Ascending aorta (tissue), 2 donors: ENCODE data around the gene MEDAG. TPM values are rescaled to one million over a fixed set of nuclear protein-coding genes. Genes with fewer than 3 reads are reported as not detected.

Source experiments
- DNase-seq, 2 donors: peaks; one replicate each; pipeline ENCODE4 v3.0.0-alpha.2; 2019; ENCODE audit warnings: low spot score in 2 of 2
- H3K27ac ChIP-seq, 2 donors: fragments of 200-600 bp; sonication (generic); one replicate each; pipeline ENCODE4 v1.5.1; 2016 to 2017; ENCODE audit warnings: mild to moderate bottlenecking in 1 of 2
- H3K27me3 ChIP-seq: fragments of 200-600 bp; sonication (generic); one replicate; pipeline ENCODE4 v1.5.1; 2017
- H3K36me3 ChIP-seq, 2 donors: fragments of 200-600 bp; sonication (generic); one replicate each; pipeline ENCODE4 v1.5.1; 2016
- H3K4me1 ChIP-seq, 2 donors: fragments of 200-600 bp; sonication (generic); one replicate each; pipeline ENCODE4 v1.5.1; 2016 to 2017; ENCODE audit warnings: mild to moderate bottlenecking in 1 of 2
- H3K4me3 ChIP-seq, 2 donors: fragments of 200-600 bp; sonication (generic); one replicate each; pipeline ENCODE4 v1.5.1; 2016 to 2017; ENCODE audit warnings: mild to moderate bottlenecking in 1 of 2
- H3K9me3 ChIP-seq, 2 donors: fragments of 200-600 bp; sonication (generic); one replicate each; pipeline ENCODE4 v1.5.1; 2016
- intact Hi-C: fragments of 100-400 bp; cut with DNase I; formaldehyde crosslinking; loops from one replicate; pipeline ENCODE4 v1.15.1; 2023
- total RNA-seq: library from RNA; depleted of rRNA; stranded (reverse); fragments of >200 nt; gene quantifications from one replicate; pipeline ENCODE4 v1.1.0, GENCODE V29; 2016
- TF ChIP-seq, protein P1 (sequence below), 3 experiments: fragments of 200-600 bp in 2 of 3; fragments of 450-650 bp in 1 of 3; sonication (generic) in 2 of 3; IDR thresholded peaks; one replicate each; pipeline ENCODE4 v1.5.1; 2016 to 2019; ENCODE audit warnings: antibody characterized with exemption in 3 of 3, mild to moderate bottlenecking in 1 of 3, moderate library complexity in 1 of 3

The MEDAG gene
- total RNA-seq, 1 donor from 2014 or later: 98.8 TPM

DNA sequence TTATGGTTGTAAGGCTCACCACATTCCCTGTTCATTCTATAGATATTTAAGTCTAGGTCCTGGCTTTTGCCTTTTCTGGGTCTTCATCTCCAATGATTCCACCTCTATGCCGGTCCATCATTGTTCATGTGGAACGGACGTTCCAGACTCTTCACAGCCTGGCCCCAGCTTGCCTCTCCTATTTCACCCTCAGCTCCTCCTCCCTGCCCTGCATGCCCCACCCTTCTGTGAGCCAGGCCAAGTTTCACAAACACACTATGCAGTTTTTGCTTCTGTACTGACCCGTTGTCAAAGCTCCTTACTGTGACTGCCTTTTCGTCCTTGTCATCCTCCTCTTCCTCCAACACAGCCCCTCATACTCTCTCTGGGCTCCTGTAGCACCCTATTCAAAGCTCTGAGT, 57.7 kb downstream of the MEDAG start:
- no peaks in the 10 kb centered on the region for H3K36me3 ChIP-seq
- TF ChIP-seq, protein P1, sequence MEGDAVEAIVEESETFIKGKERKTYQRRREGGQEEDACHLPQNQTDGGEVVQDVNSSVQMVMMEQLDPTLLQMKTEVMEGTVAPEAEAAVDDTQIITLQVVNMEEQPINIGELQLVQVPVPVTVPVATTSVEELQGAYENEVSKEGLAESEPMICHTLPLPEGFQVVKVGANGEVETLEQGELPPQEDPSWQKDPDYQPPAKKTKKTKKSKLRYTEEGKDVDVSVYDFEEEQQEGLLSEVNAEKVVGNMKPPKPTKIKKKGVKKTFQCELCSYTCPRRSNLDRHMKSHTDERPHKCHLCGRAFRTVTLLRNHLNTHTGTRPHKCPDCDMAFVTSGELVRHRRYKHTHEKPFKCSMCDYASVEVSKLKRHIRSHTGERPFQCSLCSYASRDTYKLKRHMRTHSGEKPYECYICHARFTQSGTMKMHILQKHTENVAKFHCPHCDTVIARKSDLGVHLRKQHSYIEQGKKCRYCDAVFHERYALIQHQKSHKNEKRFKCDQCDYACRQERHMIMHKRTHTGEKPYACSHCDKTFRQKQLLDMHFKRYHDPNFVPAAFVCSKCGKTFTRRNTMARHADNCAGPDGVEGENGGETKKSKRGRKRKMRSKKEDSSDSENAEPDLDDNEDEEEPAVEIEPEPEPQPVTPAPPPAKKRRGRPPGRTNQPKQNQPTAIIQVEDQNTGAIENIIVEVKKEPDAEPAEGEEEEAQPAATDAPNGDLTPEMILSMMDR (IDR thresholded peaks at IDR 0.05): no peak
- no peaks in the 10 kb centered on the region for H3K9me3 ChIP-seq
- no peak for DNase-seq
- no peaks in the 10 kb centered on the region for H3K4me1 ChIP-seq
- no peak overlapping the region for H3K4me3 ChIP-seq
- no peak overlapping the region for H3K27ac ChIP-seq
- no peaks in the 10 kb centered on the region for H3K27me3 ChIP-seq
- intact Hi-C loops: no loop called here

DNA sequence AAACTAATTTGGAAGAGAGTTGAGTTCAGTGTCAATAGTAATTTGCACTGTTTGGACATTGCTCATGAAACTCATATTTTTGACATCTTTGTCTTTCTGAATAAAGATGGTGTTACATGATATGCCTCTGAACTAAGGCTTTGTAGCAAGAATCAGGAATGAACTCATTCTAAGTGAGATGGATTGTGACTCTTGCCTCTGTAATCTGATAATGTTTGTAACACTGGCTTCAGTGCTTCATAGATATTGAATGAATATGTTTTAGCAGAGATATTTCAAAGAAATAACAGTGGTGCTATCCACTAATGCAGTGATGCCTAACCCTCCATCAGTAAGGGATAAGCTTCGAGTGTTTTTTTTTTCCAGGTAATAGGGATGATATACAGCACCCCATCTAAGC, 59.3 kb downstream of the MEDAG start:
- Histone ChIP-seq H3K36me3 (no peaks in the 10 kb centered on the region), H3K27me3 (no peaks in the 10 kb centered on the region), H3K4me1 (no peaks in the 10 kb centered on the region), H3K27ac (no peak overlapping the region), H3K9me3 (no peaks in the 10 kb centered on the region), H3K4me3 (no peak overlapping the region)
- no peak for DNase-seq
- intact Hi-C loops: no loop called here
- TF ChIP-seq, protein P1 (IDR thresholded peaks at IDR 0.05): no peak

DNA sequence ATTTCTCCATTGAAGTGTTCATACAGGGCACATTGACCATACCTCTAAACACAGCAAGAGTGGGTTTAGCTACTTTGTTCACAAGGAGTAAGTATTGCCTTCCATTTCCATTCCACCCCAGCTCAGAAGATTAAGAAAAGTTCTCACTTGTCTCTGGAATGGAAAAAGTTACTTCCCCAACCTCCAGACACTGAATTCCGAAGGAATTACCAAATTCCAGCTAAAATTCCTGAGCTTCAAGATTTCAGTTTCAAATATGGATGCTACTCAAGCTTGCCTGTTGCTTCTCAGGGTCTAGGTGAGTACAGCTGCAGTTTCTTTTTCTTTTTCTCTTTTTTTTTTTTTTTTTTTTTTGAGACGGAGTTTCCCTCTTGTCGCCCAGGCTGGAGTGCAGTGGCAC, 60.0 kb downstream of the MEDAG start:
- TF ChIP-seq, protein P1 (IDR thresholded peaks at IDR 0.05): no peak
- DNase-seq: no peak
- Histone ChIP-seq H3K9me3 (no peaks in the 10 kb centered on the region), H3K4me1 (no peaks in the 10 kb centered on the region), H3K27me3 (no peaks in the 10 kb centered on the region), H3K36me3 (no peaks in the 10 kb centered on the region), H3K4me3 (no peak overlapping the region), H3K27ac (no peak overlapping the region)
- intact Hi-C loops: no loop called here

DNA sequence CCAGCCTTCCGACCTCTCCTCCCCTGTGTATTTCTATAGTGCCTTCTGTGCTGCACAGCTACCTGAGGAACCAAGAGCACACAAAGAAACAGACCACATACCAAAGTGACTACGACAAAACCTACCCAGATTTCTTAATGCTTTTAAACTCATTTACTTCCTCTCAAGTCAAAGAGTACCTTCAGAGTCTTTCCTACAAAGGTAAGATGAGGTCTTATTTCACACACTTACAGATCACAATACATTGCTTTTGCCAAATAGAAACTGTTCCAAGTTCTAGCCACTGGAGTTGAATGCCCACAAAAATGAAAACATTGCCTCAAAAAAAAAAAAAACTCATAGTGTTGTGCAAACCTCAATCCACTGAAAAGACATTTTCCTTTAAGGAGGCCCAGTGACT, 62.8 kb downstream of the MEDAG start:
- Histone ChIP-seq H3K36me3 (no peaks in the 10 kb centered on the region), H3K9me3 (no peaks in the 10 kb centered on the region), H3K27me3 (no peaks in the 10 kb centered on the region), H3K4me1 (no peaks in the 10 kb centered on the region), H3K27ac (no peak overlapping the region), H3K4me3 (no peak overlapping the region)
- DNase-seq: no peak
- TF ChIP-seq, protein P1 (IDR thresholded peaks at IDR 0.05): no peak
- intact Hi-C loops: no loop called here

DNA sequence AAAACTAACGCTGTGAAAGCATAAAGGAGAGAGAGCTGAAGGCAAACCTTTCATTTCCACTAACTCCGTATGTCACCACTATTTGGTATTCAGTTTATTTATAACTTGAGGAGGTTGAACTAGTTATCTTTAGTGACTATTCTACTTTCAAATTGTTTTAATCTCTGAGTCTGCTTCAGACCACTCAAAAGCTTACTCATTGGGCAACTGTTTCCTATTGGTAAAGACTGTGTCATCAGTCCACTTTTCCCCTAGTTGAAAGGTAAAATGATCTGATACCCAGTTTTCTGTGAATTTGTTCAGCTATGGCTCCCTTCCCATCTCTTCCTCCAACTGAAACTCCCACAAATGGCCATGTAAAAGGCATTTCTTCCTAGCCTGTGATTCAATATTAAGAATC, 65.5 kb downstream of the MEDAG start:
- no peak for DNase-seq
- Histone ChIP-seq H3K27ac (no peak overlapping the region), H3K4me3 (no peak overlapping the region), H3K4me1 (no peaks in the 10 kb centered on the region), H3K9me3 (no peaks in the 10 kb centered on the region), H3K36me3 (no peaks in the 10 kb centered on the region), H3K27me3 (no peaks in the 10 kb centered on the region)
- TF ChIP-seq, protein P1 (IDR thresholded peaks at IDR 0.05): no peak
- intact Hi-C loops: loop anchor here (10.0 kb wide), 1 partner anchor 127 kb away; no protein-coding TSS in a partner anchor

DNA sequence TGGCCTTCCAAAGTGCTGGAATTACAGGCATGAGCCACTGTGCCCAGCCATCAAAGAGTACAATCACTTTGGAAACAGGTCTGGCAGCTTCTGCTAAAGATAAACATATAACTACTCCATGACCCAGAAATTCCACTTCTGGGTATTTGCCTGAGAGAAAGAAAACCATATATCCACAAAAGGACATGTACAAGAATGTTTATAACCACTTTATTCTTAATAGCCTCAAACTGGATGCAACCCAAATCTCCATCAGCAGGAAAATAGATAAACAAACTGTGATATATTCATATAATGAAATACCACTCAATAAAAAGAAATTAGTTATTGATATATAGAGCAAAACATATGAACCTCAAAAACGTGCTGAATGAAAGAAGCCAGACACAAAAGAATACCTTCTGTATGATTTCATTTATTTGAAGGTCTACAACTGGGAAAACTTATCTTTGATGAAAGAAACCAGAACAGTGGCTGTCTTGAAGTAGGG, 66.9 kb downstream of the MEDAG start:
- intact Hi-C loops: loop anchor here (10.0 kb wide), 1 partner anchor 128 kb away; no protein-coding TSS in a partner anchor
- H3K27me3 ChIP-seq: no peaks in the 10 kb centered on the region
- H3K27ac ChIP-seq: no peak overlapping the region

More for the DNA sequence above, 66.9 kb downstream of the MEDAG start:
- H3K36me3 ChIP-seq: no peaks in the 10 kb centered on the region
- TF ChIP-seq, protein P1 (IDR thresholded peaks at IDR 0.05): no peak
- H3K4me1 ChIP-seq: peaks cover 0 to 4% of the 10 kb centered on the region in 2 donors
- no peak for DNase-seq
- H3K4me3 ChIP-seq: no peak overlapping the region
- H3K9me3 ChIP-seq: no peaks in the 10 kb centered on the region
